Stimulated activated CD4-positive, alpha-beta T cell treated with anti-CD3 and anti-CD28 coated beads, Interleukin-1b, Interleukin-23, amount 100 ng/mL, for 48 hours (primary cell): ENCODE data around the gene LRRC8C.
"Not testable (repeated sequence)": the region's sequence is repeated elsewhere in the genome, so short reads cannot be mapped to it uniquely, and the experiment has no call there.

ENCODE experiments used
- DNase-seq: peaks from one replicate; pipeline ENCODE4 v3.0.0-alpha.2; 2020

Gene LRRC8C

GRCh38 chr1:89608319-89608983 lies 24.5 kb upstream of the LRRC8C start:
- DNase-seq = peak; percentile 81

DNA sequence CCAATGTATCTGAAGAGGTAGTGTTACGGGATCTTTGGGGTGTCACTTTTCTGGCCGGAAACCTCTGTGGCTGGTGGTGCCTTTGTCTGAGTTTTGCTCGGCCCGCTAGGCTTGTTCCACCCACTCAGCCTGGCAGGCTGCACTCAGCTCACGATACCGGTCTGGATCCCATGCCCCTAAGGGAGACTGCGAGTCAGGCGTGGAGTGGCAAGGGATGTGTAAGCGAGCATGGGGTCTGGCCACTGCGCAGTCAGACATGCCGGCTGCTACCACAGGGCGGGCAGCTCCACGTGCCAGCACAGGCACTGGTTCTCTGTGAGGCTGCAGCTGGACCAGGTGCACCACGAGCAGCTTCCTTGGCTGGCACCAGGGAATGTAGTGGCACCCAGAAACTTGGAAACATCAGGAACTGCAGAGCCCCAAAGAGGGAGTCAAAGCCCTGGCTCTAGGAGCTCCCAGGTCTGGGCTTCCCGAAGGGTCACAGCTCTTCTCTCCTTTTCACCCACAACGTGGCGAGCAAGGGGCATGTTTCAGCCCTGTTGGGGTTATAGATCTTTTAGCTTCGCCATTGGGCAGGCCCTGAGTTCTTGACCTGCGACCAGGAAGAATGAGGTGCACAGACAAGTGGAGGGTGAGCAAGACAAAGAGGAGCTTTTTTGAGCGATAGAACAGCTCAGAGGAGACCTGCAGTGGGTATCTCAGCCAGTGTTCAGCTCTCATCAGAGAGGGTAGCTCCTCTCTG lies 23.8 kb upstream of the LRRC8C start:
- DNase-seq = peak; percentile 74

- peak; percentile 68 for DNase-seq
Observed at GRCh38 chr1:89609781-89610456, 23.0 kb upstream of the LRRC8C start.

- peak; percentile 56 for DNase-seq
Observed at GRCh38 chr1:89610457-89611011, 22.4 kb upstream of the LRRC8C start.

GRCh38 chr1:89611721-89612120 lies 21.2 kb upstream of the LRRC8C start:
- DNase-seq = no peak

GRCh38 chr1:89613928-89614327 lies 19.0 kb upstream of the LRRC8C start:
- no peak for DNase-seq

- no peak for DNase-seq
Observed at GRCh38 chr1:89615676-89616598, 17.0 kb upstream of the LRRC8C start.

- DNase-seq = no peak
Observed at GRCh38 chr1:89616844-89617627, 15.9 kb upstream of the LRRC8C start.

DNA sequence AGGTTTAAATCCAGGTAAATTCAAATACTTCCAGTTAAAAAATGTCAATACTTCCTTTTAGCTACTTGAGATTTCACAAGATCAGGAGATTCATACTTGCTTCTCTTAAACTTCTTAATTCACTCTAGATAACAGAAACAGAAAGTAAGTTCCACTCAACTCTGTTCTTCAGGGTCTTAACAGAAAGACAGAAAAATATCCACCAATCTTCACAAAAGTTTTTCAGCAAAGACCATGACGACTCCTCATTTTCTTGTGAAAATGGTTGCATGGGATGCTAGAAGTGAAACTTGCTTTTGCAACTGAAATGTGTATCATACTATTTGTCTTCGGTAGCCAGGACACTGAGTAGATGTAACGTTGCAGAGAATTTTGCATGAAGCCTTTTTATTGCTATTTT lies 12.3 kb upstream of the LRRC8C start:
- no peak for DNase-seq

GRCh38 chr1:89622895-89623294 lies 10.0 kb upstream of the LRRC8C start:
- DNase-seq = no peak

- DNase-seq = no peak
Observed at GRCh38 chr1:89624314-89624713, 8.6 kb upstream of the LRRC8C start.

- no peak for DNase-seq
Observed at GRCh38 chr1:89624715-89625323, 8.1 kb upstream of the LRRC8C start.

GRCh38 chr1:89627596-89627962 lies 5.3 kb upstream of the LRRC8C start:
- DNase-seq = no peak

DNA sequence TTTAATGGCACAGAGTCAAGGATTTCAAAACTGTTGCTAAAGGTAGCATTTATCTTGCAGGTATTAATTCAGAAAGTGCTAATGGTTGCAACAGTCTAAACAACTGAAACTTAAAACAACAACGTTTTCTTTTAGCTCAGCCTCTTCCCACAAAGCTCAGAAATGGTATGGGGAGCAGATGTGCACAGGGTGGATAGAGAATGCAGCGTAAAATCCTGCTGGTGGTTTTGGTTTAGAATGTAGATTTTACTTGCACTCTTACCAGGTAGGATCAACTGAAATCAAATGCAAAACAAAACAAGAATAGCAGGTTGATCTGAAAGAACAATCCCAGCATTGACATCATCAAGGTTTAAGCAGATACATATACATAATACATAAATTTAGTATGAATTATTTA lies 3.8 kb upstream of the LRRC8C start:
- DNase-seq = no peak

DNA sequence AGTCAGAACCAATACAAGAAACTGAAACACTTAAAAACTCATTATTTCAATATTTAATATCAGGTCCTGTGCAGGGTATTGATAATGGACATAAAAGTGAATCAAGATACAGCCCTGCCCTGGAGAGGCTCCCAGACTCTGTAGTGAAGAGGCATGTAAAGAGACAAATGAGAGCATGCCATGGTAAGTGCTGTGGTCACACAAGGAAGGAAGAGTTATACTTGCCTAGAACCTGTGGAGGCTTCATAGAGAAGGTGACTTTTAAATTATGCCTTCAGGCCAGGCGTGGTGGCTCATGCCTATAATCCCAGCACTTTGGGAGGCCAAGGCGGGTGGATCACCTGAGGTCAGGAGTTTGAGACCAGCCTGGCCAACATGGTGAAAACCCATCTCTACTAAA lies 3.3 kb upstream of the LRRC8C start:
- DNase-seq = not testable (repeated sequence)

DNA sequence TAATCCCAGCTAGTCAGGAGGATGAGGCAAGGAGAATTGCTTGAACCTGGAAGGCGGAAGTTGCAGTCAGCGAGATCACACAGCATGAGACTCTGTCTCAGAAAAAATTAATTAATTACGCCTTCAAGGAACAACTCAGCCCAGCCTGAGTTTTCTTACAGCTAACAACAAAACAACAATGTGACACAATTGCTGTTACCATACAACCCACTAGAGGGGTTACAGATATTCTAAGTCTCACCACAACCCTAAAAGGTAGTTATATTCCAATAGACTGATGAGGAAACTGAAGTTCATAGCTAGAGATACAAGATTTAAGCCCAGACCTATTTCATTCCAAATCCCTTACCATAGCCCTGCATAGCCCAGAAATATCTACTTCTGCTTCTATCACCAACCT lies 2.9 kb upstream of the LRRC8C start:
- no peak for DNase-seq

DNA sequence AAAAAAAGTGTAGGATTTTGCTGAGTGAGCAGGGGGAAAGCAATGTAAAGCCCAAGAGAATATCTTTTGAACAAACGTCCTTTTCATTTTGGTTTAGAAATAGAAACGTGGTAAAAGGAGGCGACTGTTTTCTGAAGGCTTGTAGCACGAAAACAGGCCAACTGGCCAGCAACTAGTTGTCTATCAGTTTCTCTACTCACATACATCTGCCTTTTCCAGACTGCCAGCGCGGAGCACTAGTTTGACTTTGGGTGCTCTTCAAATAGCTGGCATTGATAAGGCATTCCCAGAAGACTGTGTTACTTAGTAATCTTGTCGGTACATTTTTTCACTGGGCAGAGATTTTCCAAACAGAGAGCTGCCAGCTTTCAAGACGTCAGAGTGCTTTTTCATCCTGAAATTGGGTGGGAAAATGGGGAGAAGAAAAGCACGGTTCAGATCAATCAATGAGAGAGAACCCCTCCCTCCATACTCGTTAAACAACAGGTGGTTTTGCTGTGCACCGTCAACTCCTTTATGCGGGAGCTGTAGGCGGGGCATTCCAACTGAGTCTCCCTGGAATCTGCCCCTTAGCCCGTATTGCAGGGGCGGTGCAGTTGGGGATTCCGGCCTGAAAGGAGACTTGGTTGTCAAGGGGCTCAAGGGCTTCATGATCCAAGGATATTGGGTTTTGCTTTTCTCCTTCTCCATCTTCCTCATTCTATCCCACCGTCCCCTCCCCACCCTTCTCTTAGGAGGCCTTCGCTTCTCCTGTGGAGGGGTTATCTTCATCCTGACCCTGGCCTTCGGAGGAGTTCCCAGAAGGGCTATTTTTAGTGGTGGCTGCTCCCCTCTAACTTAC lies 884 bp upstream of the LRRC8C start:
- DNase-seq = no peak

- DNase-seq = peak; percentile 59
Observed at GRCh38 chr1:89633248-89633799, 404 bp downstream of the LRRC8C start.

DNA sequence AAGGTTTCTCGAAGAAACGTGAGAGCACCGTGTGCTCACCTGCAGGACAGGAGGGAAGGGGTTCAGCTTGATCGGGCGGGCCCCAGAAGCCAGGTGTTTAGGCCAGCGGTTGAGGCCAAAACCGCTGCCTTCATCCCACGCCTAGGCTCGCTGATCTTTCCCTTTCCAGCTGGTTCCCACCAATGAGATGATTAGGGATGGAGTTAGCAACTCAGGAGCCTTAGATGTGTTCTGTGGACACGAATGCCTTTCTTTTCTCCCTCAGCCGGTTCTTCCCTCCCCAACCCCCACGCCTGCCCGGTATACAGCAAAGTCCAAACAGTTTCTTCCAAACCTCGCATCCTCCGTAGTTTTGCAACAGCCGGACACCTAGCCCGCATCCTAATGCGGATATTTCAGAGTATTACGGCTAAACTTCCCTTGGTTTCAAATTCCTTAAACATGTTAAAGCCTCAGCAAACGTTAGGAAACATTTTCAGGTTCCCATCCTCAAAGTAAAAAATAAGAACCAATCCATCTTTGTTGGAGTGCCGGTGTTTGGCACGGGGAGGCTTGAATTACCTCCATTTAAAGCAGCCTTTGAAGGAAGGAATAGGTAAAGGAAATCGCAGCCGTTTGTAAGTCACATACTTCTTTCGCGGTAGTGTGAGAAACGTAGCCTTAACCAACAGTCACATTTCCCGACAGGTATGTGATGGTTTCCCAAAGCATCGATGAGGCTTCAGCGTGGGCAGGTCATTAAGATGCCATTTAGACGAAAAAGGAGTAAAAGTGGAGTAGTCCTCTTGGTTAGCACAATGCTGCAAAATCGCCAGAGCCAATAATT lies 1.1 kb downstream of the LRRC8C start:
- DNase-seq = peak; percentile 44
